Stimulated activated naive CD8-positive, alpha-beta T cell treated with anti-CD3 and anti-CD28 coated beads, Interleukin-15, Interleukin-2, amounts not matched to agents 100 ng/mL and 50 ng/mL, for 24 hours (primary cell): ENCODE measurements around the gene BBS7.

Experiments
- H3K27ac Mint-ChIP-seq: one replicate; pipeline ENCODE4 v1.8.0; 2021; ENCODE audit warnings: mild to moderate bottlenecking, mixed read lengths
- H3K27me3 Mint-ChIP-seq: one replicate; pipeline ENCODE4 v1.8.0; 2021; ENCODE audit warnings: mixed read lengths
- H3K36me3 Mint-ChIP-seq: one replicate; pipeline ENCODE4 v1.8.0; 2021; ENCODE audit warnings: low read depth, mixed read lengths
- H3K4me1 Mint-ChIP-seq: one replicate; pipeline ENCODE4 v1.8.0; 2021; ENCODE audit warnings: low read depth, mixed read lengths
- H3K4me3 Mint-ChIP-seq: one replicate; pipeline ENCODE4 v1.8.0; 2021; ENCODE audit warnings: mild to moderate bottlenecking, mixed read lengths
- H3K9me3 Mint-ChIP-seq: one replicate; pipeline ENCODE4 v1.8.0; 2021; ENCODE audit warnings: mixed read lengths

BBS7 gene

GRCh38 chr4:121790976-121791375 lies 79.3 kb downstream of the BBS7 start:
- H3K27ac Mint-ChIP-seq: no peak overlapping the region
- H3K36me3 Mint-ChIP-seq: no peaks in the 10 kb centered on the region
- H3K27me3 Mint-ChIP-seq: peaks cover 19% of the 10 kb centered on the region
- H3K4me1 Mint-ChIP-seq: peaks cover 3% of the 10 kb centered on the region
- H3K4me3 Mint-ChIP-seq: no peak overlapping the region
- no peaks in the 10 kb centered on the region for H3K9me3 Mint-ChIP-seq

- Mint-ChIP-seq H3K9me3 (no peaks in the 10 kb centered on the region), H3K36me3 (no peaks in the 10 kb centered on the region), H3K4me3 (no peak overlapping the region)
Measured at GRCh38 chr4:121789960-121790829, 80.1 kb downstream of the BBS7 start.

GRCh38 chr4:121789455-121789854 lies 80.8 kb downstream of the BBS7 start:
- H3K27ac Mint-ChIP-seq: no peak overlapping the region
- no peaks in the 10 kb centered on the region for H3K9me3 Mint-ChIP-seq
- H3K4me1 Mint-ChIP-seq: no peaks in the 10 kb centered on the region
- H3K4me3 Mint-ChIP-seq: no peak overlapping the region
- H3K27me3 Mint-ChIP-seq: peaks cover 29% of the 10 kb centered on the region
- H3K36me3 Mint-ChIP-seq: no peaks in the 10 kb centered on the region

More at GRCh38 chr4:121789960-121790829, 80.1 kb downstream of the BBS7 start:
- Mint-ChIP-seq H3K27ac (no peak overlapping the region), H3K27me3 (peaks cover 22% of the 10 kb centered on the region), H3K4me1 (no peaks in the 10 kb centered on the region)

- H3K27me3 Mint-ChIP-seq: peaks cover 33% of the 10 kb centered on the region
- no peak overlapping the region for H3K4me3 Mint-ChIP-seq
- H3K4me1 Mint-ChIP-seq: no peaks in the 10 kb centered on the region
- H3K27ac Mint-ChIP-seq: no peak overlapping the region
- H3K36me3 Mint-ChIP-seq: no peaks in the 10 kb centered on the region
- H3K9me3 Mint-ChIP-seq: no peaks in the 10 kb centered on the region
Measured at GRCh38 chr4:121788896-121789295, 81.4 kb downstream of the BBS7 start.

GRCh38 chr4:121786221-121786620 lies 84.1 kb downstream of the BBS7 start:
- Mint-ChIP-seq H3K27ac (no peak overlapping the region), H3K4me3 (no peak overlapping the region), H3K9me3 (no peaks in the 10 kb centered on the region), H3K36me3 (no peaks in the 10 kb centered on the region), H3K4me1 (no peaks in the 10 kb centered on the region), H3K27me3 (peaks cover 46% of the 10 kb centered on the region)

GRCh38 chr4:121785479-121785878 lies 84.8 kb downstream of the BBS7 start:
- Mint-ChIP-seq H3K27ac (no peak overlapping the region), H3K9me3 (no peaks in the 10 kb centered on the region), H3K36me3 (no peaks in the 10 kb centered on the region), H3K4me1 (no peaks in the 10 kb centered on the region), H3K27me3 (peaks cover 46% of the 10 kb centered on the region), H3K4me3 (no peak overlapping the region)

GRCh38 chr4:121784975-121785374 lies 85.3 kb downstream of the BBS7 start:
- no peaks in the 10 kb centered on the region for H3K4me1 Mint-ChIP-seq
- no peak overlapping the region for H3K4me3 Mint-ChIP-seq
- H3K27ac Mint-ChIP-seq: no peak overlapping the region
- no peaks in the 10 kb centered on the region for H3K9me3 Mint-ChIP-seq
- H3K27me3 Mint-ChIP-seq: peaks cover 43% of the 10 kb centered on the region
- H3K36me3 Mint-ChIP-seq: no peaks in the 10 kb centered on the region

- Mint-ChIP-seq H3K9me3 (no peaks in the 10 kb centered on the region), H3K36me3 (no peaks in the 10 kb centered on the region), H3K4me3 (no peak overlapping the region), H3K27me3 (peaks cover 42% of the 10 kb centered on the region), H3K4me1 (no peaks in the 10 kb centered on the region), H3K27ac (no peak overlapping the region)
Measured at GRCh38 chr4:121784401-121784800, 85.9 kb downstream of the BBS7 start.

GRCh38 chr4:121783210-121783609 lies 87.1 kb downstream of the BBS7 start:
- Mint-ChIP-seq H3K36me3 (no peaks in the 10 kb centered on the region), H3K27ac (no peak overlapping the region), H3K27me3 (peaks cover 37% of the 10 kb centered on the region), H3K4me3 (no peak overlapping the region), H3K9me3 (no peaks in the 10 kb centered on the region), H3K4me1 (no peaks in the 10 kb centered on the region)

- no peaks in the 10 kb centered on the region for H3K36me3 Mint-ChIP-seq
- H3K27me3 Mint-ChIP-seq: peaks cover 26% of the 10 kb centered on the region
- no peaks in the 10 kb centered on the region for H3K4me1 Mint-ChIP-seq
- no peak overlapping the region for H3K27ac Mint-ChIP-seq
- no peak overlapping the region for H3K4me3 Mint-ChIP-seq
- H3K9me3 Mint-ChIP-seq: no peaks in the 10 kb centered on the region
Measured at GRCh38 chr4:121778991-121779628, 91.2 kb downstream of the BBS7 start.

GRCh38 chr4:121777625-121778024 lies 92.6 kb downstream of the BBS7 start:
- no peak overlapping the region for H3K27ac Mint-ChIP-seq
- no peaks in the 10 kb centered on the region for H3K9me3 Mint-ChIP-seq
- H3K4me3 Mint-ChIP-seq: no peak overlapping the region
- no peaks in the 10 kb centered on the region for H3K36me3 Mint-ChIP-seq
- no peaks in the 10 kb centered on the region for H3K4me1 Mint-ChIP-seq
- peaks cover 18% of the 10 kb centered on the region for H3K27me3 Mint-ChIP-seq

- Mint-ChIP-seq H3K27me3 (peaks cover 24% of the 10 kb centered on the region), H3K4me3 (no peak overlapping the region), H3K4me1 (no peaks in the 10 kb centered on the region), H3K9me3 (no peaks in the 10 kb centered on the region), H3K36me3 (no peaks in the 10 kb centered on the region), H3K27ac (no peak overlapping the region)
Measured at GRCh38 chr4:121776610-121777401, 93.5 kb downstream of the BBS7 start.
